GM12865 (cell line): Measurements from ENCODE around the gene KHDRBS1.
A peak's percentile ranks its signal among the peaks of the same experiment; 100 is the strongest.

Source experiments
- DNase-seq: peaks from one replicate; pipeline ENCODE4 v3.0.0; 2010; ENCODE audit warnings: low read depth
- H3K4me3 ChIP-seq: 2 replicates; pipeline ENCODE4 v1.5.1; 2011; ENCODE audit warnings: mild to moderate bottlenecking, low read depth, low read length, control low read depth
- CTCF ChIP-seq: IDR thresholded peaks from 2 replicates; pipeline ENCODE4 v1.5.1; 2011; ENCODE audit warnings: low read length, control low read depth, low read depth, inconsistent platforms; ENCODE audit not compliant: insufficient read depth; ENCODE audit errors: missing control alignments

Gene KHDRBS1

GRCh38 chr1:32013386-32014198 is at the start of gene KHDRBS1:
Gene KHDRBS1, plus strand, starts transcription at chr1:32013868. Its CDS starts 128 bp downstream, at chr1:32013996.
- no peak for TF ChIP-seq CTCF
- DNase-seq: peak; percentile 99
- H3K4me3 ChIP-seq: peak within 1 kb of the TSS; percentile 99

GRCh38 chr1:31970873-31971272 is 42.8 kb upstream of the KHDRBS1 start:
- no peak for TF ChIP-seq CTCF
- no peak overlapping the region for H3K4me3 ChIP-seq
- DNase-seq: no peak

DNA sequence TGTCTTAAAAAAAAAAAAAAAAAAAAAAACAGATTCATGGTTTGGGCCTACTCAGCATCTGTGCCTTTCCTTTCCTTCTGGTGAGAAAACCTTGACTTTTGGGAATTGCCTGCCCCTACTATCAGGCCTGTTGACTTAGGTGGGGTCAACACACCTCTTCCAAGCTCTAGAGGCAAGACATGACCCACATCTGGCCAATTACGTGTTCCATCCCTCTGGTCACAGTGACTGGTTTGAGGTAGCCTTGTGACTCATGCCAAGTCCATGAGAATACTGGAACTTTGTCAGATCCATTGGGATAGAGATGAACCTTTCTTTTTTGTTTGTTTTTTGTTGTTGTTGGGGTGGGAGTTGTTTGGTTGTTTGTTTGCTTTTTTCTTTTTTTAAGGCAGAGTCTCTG is 37.3 kb upstream of the KHDRBS1 start:
- DNase-seq: no peak
- TF ChIP-seq CTCF: no peak
- no peak overlapping the region for H3K4me3 ChIP-seq

- TF ChIP-seq CTCF: no peak
- peak; percentile 50 for DNase-seq
- H3K4me3 ChIP-seq: no peak overlapping the region
Measured at GRCh38 chr1:31977385-31978131, 36.1 kb upstream of the KHDRBS1 start.

- no peak overlapping the region for H3K4me3 ChIP-seq
- no peak for TF ChIP-seq CTCF
- DNase-seq: no peak
Measured at GRCh38 chr1:31978843-31979400, 34.7 kb upstream of the KHDRBS1 start.

DNA sequence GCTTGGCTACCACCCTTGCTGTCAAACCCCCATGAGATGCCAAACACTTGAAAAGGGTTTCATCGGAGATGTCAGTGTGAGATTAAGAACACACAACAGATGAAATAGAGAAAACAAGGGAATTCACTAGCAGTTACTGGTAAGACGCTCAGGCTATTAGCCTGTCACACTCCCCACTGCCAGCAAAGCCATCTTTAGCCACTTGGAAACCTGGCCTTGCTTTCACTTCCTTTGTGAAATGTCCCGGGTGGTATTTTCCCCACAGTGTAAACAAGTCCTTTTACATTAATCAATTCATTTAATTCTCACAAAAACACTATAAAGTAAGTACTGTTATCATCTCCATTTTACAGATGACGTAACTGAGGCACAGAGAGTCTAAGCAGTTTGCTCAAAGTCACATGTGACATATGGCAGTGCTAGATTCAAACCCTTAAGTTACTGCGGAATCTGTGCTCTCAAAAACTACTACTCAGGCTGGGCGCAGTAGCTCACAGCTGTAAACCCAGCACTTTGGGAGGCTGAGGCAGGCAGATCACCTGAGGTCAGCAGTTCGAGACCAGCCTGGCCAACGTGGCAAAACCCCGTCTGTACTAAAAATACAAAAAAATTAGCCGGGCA is 32.7 kb upstream of the KHDRBS1 start:
- no peak for TF ChIP-seq CTCF

More for the DNA sequence above, 32.7 kb upstream of the KHDRBS1 start:
- no peak overlapping the region for H3K4me3 ChIP-seq
- peak; percentile 83 for DNase-seq
